RCC 7860 (cell line): ENCODE measurements around the gene SCN10A.

Experiments used
- DNase-seq: peaks from one replicate; pipeline ENCODE4 v3.0.0-alpha.2; 2015; ENCODE audit warnings: low spot score
- FAIRE-seq: peaks from 2 replicates; lab custom pipeline; 2012; peaks lifted over from hg19 to GRCh38; lab: Jason Lieb, UNC

SCN10A gene

GRCh38 chr3:38816026-38816425 is at the start of gene SCN10A:
TSS of gene SCN10A (minus strand) at chr3:38816217. CDS start at chr3:38794010, 22,207 bp downstream.
- no peak for DNase-seq
- no peak for FAIRE-seq

- no peak for DNase-seq
- FAIRE-seq, result no peak
Measured at GRCh38 chr3:38853011-38853410, 37.0 kb upstream of the SCN10A start.

GRCh38 chr3:38843898-38844297 is 27.9 kb upstream of the SCN10A start:
- DNase-seq (no peak), FAIRE-seq (no peak)

- no peak for DNase-seq
- FAIRE-seq, result no peak
Measured at GRCh38 chr3:38842266-38842965, 26.4 kb upstream of the SCN10A start.

GRCh38 chr3:38840987-38841386 is 25.0 kb upstream of the SCN10A start:
- DNase-seq (no peak), FAIRE-seq (no peak)

- DNase-seq (no peak), FAIRE-seq (no peak)
Measured at GRCh38 chr3:38837358-38837757, 21.3 kb upstream of the SCN10A start.

GRCh38 chr3:38836561-38836960 is 20.5 kb upstream of the SCN10A start:
- FAIRE-seq (no peak), DNase-seq (no peak)

- DNase-seq, result no peak
- FAIRE-seq, result no peak
Measured at GRCh38 chr3:38835939-38836338, 19.9 kb upstream of the SCN10A start.

GRCh38 chr3:38834717-38835116 is 18.7 kb upstream of the SCN10A start:
- no peak for FAIRE-seq
- DNase-seq, result no peak

- DNase-seq, result peak; percentile 26
- no peak for FAIRE-seq
Measured at GRCh38 chr3:38834110-38834509, 18.1 kb upstream of the SCN10A start.

GRCh38 chr3:38829404-38829803 is 13.4 kb upstream of the SCN10A start:
- FAIRE-seq, result no peak
- DNase-seq, result peak; percentile 17

- no peak for FAIRE-seq
- no peak for DNase-seq
Measured at GRCh38 chr3:38828681-38829080, 12.7 kb upstream of the SCN10A start.

GRCh38 chr3:38827791-38828190 is 11.8 kb upstream of the SCN10A start:
- FAIRE-seq, result no peak

GRCh38 chr3:38826001-38826400 is 10.0 kb upstream of the SCN10A start:
- no peak for DNase-seq
- no peak for FAIRE-seq

More at GRCh38 chr3:38827791-38828190, 11.8 kb upstream of the SCN10A start:
- DNase-seq, result no peak

GRCh38 chr3:38824349-38824748 is 8.3 kb upstream of the SCN10A start:
- FAIRE-seq (no peak), DNase-seq (no peak)

- FAIRE-seq (no peak), DNase-seq (no peak)
Measured at GRCh38 chr3:38823722-38824121, 7.7 kb upstream of the SCN10A start.

GRCh38 chr3:38823186-38823585 is 7.2 kb upstream of the SCN10A start:
- DNase-seq, result no peak
- FAIRE-seq, result no peak

- no peak for DNase-seq
- no peak for FAIRE-seq
Measured at GRCh38 chr3:38811822-38812221, 4.2 kb downstream of the SCN10A start.

- FAIRE-seq, result no peak
- peak; percentile 34 for DNase-seq
Measured at GRCh38 chr3:38805765-38806386, 10.1 kb downstream of the SCN10A start.

- FAIRE-seq (no peak), DNase-seq (no peak)
Measured at GRCh38 chr3:38805004-38805403, 11.0 kb downstream of the SCN10A start.

- DNase-seq, result no peak
- no peak for FAIRE-seq
Measured at GRCh38 chr3:38800511-38800910, 15.5 kb downstream of the SCN10A start.

- DNase-seq (no peak), FAIRE-seq (no peak)
Measured at GRCh38 chr3:38793721-38794120, 22.3 kb downstream of the SCN10A start.

- FAIRE-seq (no peak), DNase-seq (no peak)
Measured at GRCh38 chr3:38792983-38793382, 23.0 kb downstream of the SCN10A start.
